Measurements from ENCODE around the gene GAL3ST2.

GAL3ST2 gene

GRCh38 chr2:241844066-241844728, 67.6 kb downstream of the GAL3ST2 start:
- Histone ChIP-seq H3K27ac (ENCODE audit: low read depth, low read length) (no peak overlapping the region), H4K20me1 (ENCODE audit: control insufficient read depth, insufficient read depth, low read depth, low read length) (no peaks in the 10 kb centered on the region), H3K27me3 (ENCODE audit: control insufficient read depth, low read length) (peaks cover 7% of the 10 kb centered on the region), H3K4me1 (ENCODE audit: control insufficient read depth, low read length) (no peaks in the 10 kb centered on the region), H3K36me3 (ENCODE audit: control insufficient read depth, low read length) (no peaks in the 10 kb centered on the region), H3K9me3 (ENCODE audit: control insufficient read depth, insufficient read depth, low read length) (no peaks in the 10 kb centered on the region), H3F3A (ENCODE audit: control insufficient read depth, insufficient read depth) (no peaks in the 10 kb centered on the region), H3K79me2 (ENCODE audit: control insufficient read depth, low read length) (no peaks in the 10 kb centered on the region), H3K4me3 (ENCODE audit: low read length) (no peak overlapping the region), H3K4me2 (ENCODE audit: low read length) (no peak overlapping the region), H3K9me2 (replicated peaks; ENCODE audit: control insufficient read depth, low read length) (no peaks in the 10 kb centered on the region)
- TF ChIP-seq CTCF (IDR thresholded peaks at IDR 0.05; ENCODE audit: low read depth, low read length, poor library complexity, severe bottlenecking) (no peak), EZH2phosphoT487 (IDR thresholded peaks at IDR 0.05; ENCODE audit: borderline replicate concordance, low read length) (no peak)

GRCh38 chr2:241844831-241845578, 68.4 kb downstream of the GAL3ST2 start:
- H3K4me3 ChIP-seq (ENCODE audit: low read length) = no peak overlapping the region
- H3K27ac ChIP-seq (ENCODE audit: low read depth, low read length) = no peak overlapping the region
- no peaks in the 10 kb centered on the region for H3K9me3 ChIP-seq (ENCODE audit: control insufficient read depth, insufficient read depth, low read length)
- H3K9me2 ChIP-seq (replicated peaks; ENCODE audit: control insufficient read depth, low read length) = no peaks in the 10 kb centered on the region
- H4K20me1 ChIP-seq (ENCODE audit: control insufficient read depth, insufficient read depth, low read depth, low read length) = no peaks in the 10 kb centered on the region
- no peaks in the 10 kb centered on the region for H3K36me3 ChIP-seq (ENCODE audit: control insufficient read depth, low read length)
- H3K4me1 ChIP-seq (ENCODE audit: control insufficient read depth, low read length) = no peaks in the 10 kb centered on the region
- H3K4me2 ChIP-seq (ENCODE audit: low read length) = no peak overlapping the region
- TF ChIP-seq CTCF (IDR thresholded peaks at IDR 0.05; ENCODE audit: low read depth, low read length, poor library complexity, severe bottlenecking) (no peak), EZH2phosphoT487 (IDR thresholded peaks at IDR 0.05; ENCODE audit: borderline replicate concordance, low read length) (no peak)
- H3F3A ChIP-seq (ENCODE audit: control insufficient read depth, insufficient read depth) = no peaks in the 10 kb centered on the region
- peaks cover 7% of the 10 kb centered on the region for H3K27me3 ChIP-seq (ENCODE audit: control insufficient read depth, low read length)
- H3K79me2 ChIP-seq (ENCODE audit: control insufficient read depth, low read length) = no peaks in the 10 kb centered on the region

- no peaks in the 10 kb centered on the region for H3K9me3 ChIP-seq (ENCODE audit: control insufficient read depth, insufficient read depth, low read length)
- H4K20me1 ChIP-seq (ENCODE audit: control insufficient read depth, insufficient read depth, low read depth, low read length) = no peaks in the 10 kb centered on the region
- no peaks in the 10 kb centered on the region for H3F3A ChIP-seq (ENCODE audit: control insufficient read depth, insufficient read depth)
- no peaks in the 10 kb centered on the region for H3K79me2 ChIP-seq (ENCODE audit: control insufficient read depth, low read length)
- H3K4me2 ChIP-seq (ENCODE audit: low read length) = no peak overlapping the region
- peaks cover 7% of the 10 kb centered on the region for H3K27me3 ChIP-seq (ENCODE audit: control insufficient read depth, low read length)
- no peak for TF ChIP-seq CTCF (IDR thresholded peaks at IDR 0.05; ENCODE audit: low read depth, low read length, poor library complexity, severe bottlenecking)
- TF ChIP-seq EZH2phosphoT487 (IDR thresholded peaks at IDR 0.05; ENCODE audit: borderline replicate concordance, low read length) = no peak
- H3K36me3 ChIP-seq (ENCODE audit: control insufficient read depth, low read length) = no peaks in the 10 kb centered on the region
- H3K4me1 ChIP-seq (ENCODE audit: control insufficient read depth, low read length) = no peaks in the 10 kb centered on the region
- no peak overlapping the region for H3K4me3 ChIP-seq (ENCODE audit: low read length)
- H3K9me2 ChIP-seq (replicated peaks; ENCODE audit: control insufficient read depth, low read length) = no peaks in the 10 kb centered on the region
- H3K27ac ChIP-seq (ENCODE audit: low read depth, low read length) = no peak overlapping the region
Measured at GRCh38 chr2:241846406-241846805, 69.8 kb downstream of the GAL3ST2 start.

Data from DOHH2 (cell line).